Endometrial microvascular endothelial cells (primary cell): ENCODE data around the gene NIFK. TPM values are rescaled to one million over a fixed set of nuclear protein-coding genes. Genes with fewer than 3 reads are reported as not detected.
"Not testable (repeated sequence)": the region's sequence is repeated elsewhere in the genome, so short reads cannot be mapped to it uniquely, and the experiment has no call there.

Source experiments
- in situ Hi-C: cut with HindIII; loops from 2 replicates; pipeline ENCODE4 v1.10.0; 2017; ENCODE audit warnings: low sequenced_read_pairs, low pct_unique_long_range_greater_than_20kb; ENCODE audit errors: inconsistent ontology term
- total RNA-seq: library from RNA; depleted of rRNA; stranded (reverse); fragments of >200 nt; gene quantifications from one replicate; pipeline ENCODE4 v1.2.3, GENCODE V29; 2015; ENCODE audit errors: inconsistent ontology term

The NIFK gene
- total RNA-seq, 1 donor from 2014 or later = 48.6 TPM

GRCh38 chr2:121736140-121736461 lies 574 bp downstream of the NIFK start:
- in situ Hi-C loops = no loop called here

GRCh38 chr2:121735518-121736074 lies 1.1 kb downstream of the NIFK start:
- in situ Hi-C loops = no loop called here

GRCh38 chr2:121734544-121734943 lies 2.1 kb downstream of the NIFK start:
- in situ Hi-C loops = not testable (repeated sequence)

GRCh38 chr2:121731366-121731765 lies 5.3 kb downstream of the NIFK start:
- in situ Hi-C loops = no loop called here

- in situ Hi-C loops = no loop called here
Observed at GRCh38 chr2:121727950-121728349, 8.7 kb downstream of the NIFK start.

GRCh38 chr2:121727332-121727731 lies 9.3 kb downstream of the NIFK start:
- in situ Hi-C loops = no loop called here

GRCh38 chr2:121723316-121723715 lies 13.4 kb downstream of the NIFK start:
- in situ Hi-C loops = no loop called here

- in situ Hi-C loops = no loop called here
Observed at GRCh38 chr2:121722479-121722878, 14.2 kb downstream of the NIFK start.

GRCh38 chr2:121721926-121722325 lies 14.7 kb downstream of the NIFK start:
- in situ Hi-C loops = no loop called here

- in situ Hi-C loops = no loop called here
Observed at GRCh38 chr2:121717529-121717928, 19.1 kb downstream of the NIFK start.

GRCh38 chr2:121716126-121716525 lies 20.5 kb downstream of the NIFK start:
- in situ Hi-C loops = no loop called here

- in situ Hi-C loops = not testable (repeated sequence)
Observed at GRCh38 chr2:121711481-121711880, 25.2 kb downstream of the NIFK start.

- in situ Hi-C loops = no loop called here
Observed at GRCh38 chr2:121710470-121711170, 26.1 kb downstream of the NIFK start.

- in situ Hi-C loops = no loop called here
Observed at GRCh38 chr2:121709776-121710469, 26.8 kb downstream of the NIFK start.

GRCh38 chr2:121707920-121708361 lies 28.7 kb downstream of the NIFK start:
- in situ Hi-C loops = no loop called here

- in situ Hi-C loops = no loop called here
Observed at GRCh38 chr2:121707344-121707919, 29.2 kb downstream of the NIFK start.

- in situ Hi-C loops = no loop called here
Observed at GRCh38 chr2:121705958-121706357, 30.7 kb downstream of the NIFK start.

GRCh38 chr2:121705390-121705789 lies 31.3 kb downstream of the NIFK start:
- in situ Hi-C loops = no loop called here

GRCh38 chr2:121701761-121702160 lies 34.9 kb downstream of the NIFK start:
- in situ Hi-C loops = not testable (repeated sequence)
